GM19351 (cell line): Measurements from ENCODE around the gene GSTO2.

Experiments used
- ATAC-seq: cut with Tn5 transposase; IDR thresholded peaks from one replicate; pipeline ENCODE4 v1.9.1; 2021; ENCODE audit warnings: mild to moderate bottlenecking, moderate library complexity; ENCODE audit not compliant: unreplicated experiment

Gene GSTO2

GRCh38 chr10:104277785-104278184 is 8.8 kb downstream of the GSTO2 start:
- ATAC-seq, result no peak

- ATAC-seq, result no peak
Observed at GRCh38 chr10:104279550-104280259, 10.7 kb downstream of the GSTO2 start.

- ATAC-seq, result no peak
Observed at GRCh38 chr10:104281694-104282093, 12.7 kb downstream of the GSTO2 start.

GRCh38 chr10:104284846-104285245 is 15.9 kb downstream of the GSTO2 start:
- ATAC-seq, result no peak

- no peak for ATAC-seq
Observed at GRCh38 chr10:104286939-104287338, 18.0 kb downstream of the GSTO2 start.

GRCh38 chr10:104288355-104288754 is 19.4 kb downstream of the GSTO2 start:
- no peak for ATAC-seq

- peak; percentile 99 for ATAC-seq
Observed at GRCh38 chr10:104291439-104291951, 22.5 kb downstream of the GSTO2 start.

- ATAC-seq, result no peak
Observed at GRCh38 chr10:104293011-104293410, 24.0 kb downstream of the GSTO2 start.

GRCh38 chr10:104293781-104294321 is 24.9 kb downstream of the GSTO2 start:
- no peak for ATAC-seq

GRCh38 chr10:104296687-104297436 is 27.9 kb downstream of the GSTO2 start:
- ATAC-seq, result no peak

- no peak for ATAC-seq
Observed at GRCh38 chr10:104297697-104298660, 29.0 kb downstream of the GSTO2 start.

GRCh38 chr10:104299031-104299904 is 30.3 kb downstream of the GSTO2 start:
- no peak for ATAC-seq

- ATAC-seq, result no peak
Observed at GRCh38 chr10:104300002-104300735, 31.2 kb downstream of the GSTO2 start.

- no peak for ATAC-seq
Observed at GRCh38 chr10:104300736-104301292, 31.8 kb downstream of the GSTO2 start.

GRCh38 chr10:104301907-104302690 is 33.1 kb downstream of the GSTO2 start:
- ATAC-seq, result no peak

- ATAC-seq, result no peak
Observed at GRCh38 chr10:104303594-104304355, 34.8 kb downstream of the GSTO2 start.

GRCh38 chr10:104304356-104304745 is 35.4 kb downstream of the GSTO2 start:
- ATAC-seq, result no peak
